Upper lobe of left lung (tissue), 4 donors: ENCODE results near the gene PCSK5.

Experiments
- POLR2A ChIP-seq, 4 donors: fragments of 450-650 bp; IDR thresholded peaks; one replicate each; pipeline ENCODE4 v1.5.1; 2016 to 2017; ENCODE audit warnings: antibody characterized with exemption in 4 of 4, mild to moderate bottlenecking in 2 of 4
- POLR2AphosphoS5 ChIP-seq, 2 donors: sonication (generic); formaldehyde crosslinking; IDR thresholded peaks; one replicate each; pipeline ENCODE4 v1.5.1; 2017; ENCODE audit warnings: antibody characterized with exemption in 2 of 2
- TF ChIP-seq, protein P1 (sequence below), 6 experiments: fragments of 450-650 bp in 4 of 6; fragments of 200-600 bp in 2 of 6; sonication (generic) in 2 of 6; IDR thresholded peaks; one replicate each; pipeline ENCODE4 v1.5.1; 2016 to 2019; ENCODE audit warnings: antibody characterized with exemption in 6 of 6

DNA sequence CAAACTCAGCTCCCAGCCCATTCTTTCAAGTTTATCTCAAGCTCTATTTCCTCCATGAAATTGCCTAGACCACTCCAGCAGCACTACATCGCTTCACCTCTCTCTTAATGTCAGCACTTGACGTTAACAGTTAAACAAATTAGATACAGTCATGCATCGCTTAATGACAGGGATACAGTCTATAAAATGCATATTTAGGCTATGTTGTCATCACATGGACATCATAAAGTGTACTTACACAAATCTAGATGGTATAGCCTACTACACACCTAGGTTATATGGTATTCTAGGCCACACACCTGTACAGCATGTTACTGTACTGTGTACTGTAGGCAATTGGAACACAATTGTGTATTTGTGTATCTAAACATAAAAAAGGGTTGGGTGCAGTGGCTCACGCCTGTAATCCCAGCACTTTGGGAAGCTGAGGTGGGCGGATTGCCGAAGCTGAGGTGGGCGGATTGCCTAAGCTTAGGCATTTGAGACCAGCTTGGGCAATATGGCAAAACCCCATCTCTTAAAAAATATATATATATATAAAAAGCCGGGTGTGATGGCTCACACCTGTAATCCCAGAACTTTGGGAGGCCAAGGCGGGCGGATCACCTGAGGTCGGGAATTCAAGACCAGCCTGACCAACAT, 13.4 kb upstream of the PCSK5 start:
- TF ChIP-seq, protein P1, sequence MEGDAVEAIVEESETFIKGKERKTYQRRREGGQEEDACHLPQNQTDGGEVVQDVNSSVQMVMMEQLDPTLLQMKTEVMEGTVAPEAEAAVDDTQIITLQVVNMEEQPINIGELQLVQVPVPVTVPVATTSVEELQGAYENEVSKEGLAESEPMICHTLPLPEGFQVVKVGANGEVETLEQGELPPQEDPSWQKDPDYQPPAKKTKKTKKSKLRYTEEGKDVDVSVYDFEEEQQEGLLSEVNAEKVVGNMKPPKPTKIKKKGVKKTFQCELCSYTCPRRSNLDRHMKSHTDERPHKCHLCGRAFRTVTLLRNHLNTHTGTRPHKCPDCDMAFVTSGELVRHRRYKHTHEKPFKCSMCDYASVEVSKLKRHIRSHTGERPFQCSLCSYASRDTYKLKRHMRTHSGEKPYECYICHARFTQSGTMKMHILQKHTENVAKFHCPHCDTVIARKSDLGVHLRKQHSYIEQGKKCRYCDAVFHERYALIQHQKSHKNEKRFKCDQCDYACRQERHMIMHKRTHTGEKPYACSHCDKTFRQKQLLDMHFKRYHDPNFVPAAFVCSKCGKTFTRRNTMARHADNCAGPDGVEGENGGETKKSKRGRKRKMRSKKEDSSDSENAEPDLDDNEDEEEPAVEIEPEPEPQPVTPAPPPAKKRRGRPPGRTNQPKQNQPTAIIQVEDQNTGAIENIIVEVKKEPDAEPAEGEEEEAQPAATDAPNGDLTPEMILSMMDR (IDR thresholded peaks at IDR 0.05) = no peak
- TF ChIP-seq POLR2A (IDR thresholded peaks at IDR 0.05) (no peak), POLR2AphosphoS5 (IDR thresholded peaks at IDR 0.05) (no peak)
